HFF-Myc (cell line): ENCODE measurements around the gene DDI2.

Source experiments
- DNase-seq: peaks from one replicate; pipeline ENCODE4 v3.0.0-alpha.2; 2011; ENCODE audit warnings: low read depth; ENCODE audit errors: extremely low read depth
- H3K4me3 ChIP-seq: replicated peaks from 2 replicates; pipeline ENCODE4 v1.5.1; 2011; ENCODE audit warnings: low read depth, mild to moderate bottlenecking, control low read depth, low read length
- TF ChIP-seq, protein P1 (sequence below): IDR thresholded peaks from 2 replicates; pipeline ENCODE4 v1.5.1; 2012; ENCODE audit warnings: mild to moderate bottlenecking, low read depth, low read length, control low read depth; ENCODE audit errors: missing control alignments

Gene DDI2

DNA sequence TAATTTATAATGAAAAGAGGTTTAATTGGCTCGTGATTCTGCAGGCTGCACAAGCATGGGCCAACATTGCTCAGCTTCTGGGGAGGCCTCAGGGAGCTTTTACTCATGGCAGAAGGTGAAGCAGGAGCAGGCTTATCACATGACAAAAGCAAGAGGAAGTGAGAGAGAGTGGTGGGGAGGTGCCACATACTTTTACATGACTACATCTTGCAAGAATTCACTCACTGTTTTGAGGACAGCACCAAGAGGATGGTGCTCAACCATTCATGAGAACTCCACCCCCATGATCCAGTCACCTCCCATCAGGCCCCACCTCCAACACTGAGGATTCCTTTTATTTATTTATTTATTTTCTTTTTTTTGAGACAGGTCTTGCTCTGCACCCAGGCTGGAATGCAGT, 61.3 kb downstream of the DDI2 start:
- no peak overlapping the region for H3K4me3 ChIP-seq
- TF ChIP-seq, protein P1, sequence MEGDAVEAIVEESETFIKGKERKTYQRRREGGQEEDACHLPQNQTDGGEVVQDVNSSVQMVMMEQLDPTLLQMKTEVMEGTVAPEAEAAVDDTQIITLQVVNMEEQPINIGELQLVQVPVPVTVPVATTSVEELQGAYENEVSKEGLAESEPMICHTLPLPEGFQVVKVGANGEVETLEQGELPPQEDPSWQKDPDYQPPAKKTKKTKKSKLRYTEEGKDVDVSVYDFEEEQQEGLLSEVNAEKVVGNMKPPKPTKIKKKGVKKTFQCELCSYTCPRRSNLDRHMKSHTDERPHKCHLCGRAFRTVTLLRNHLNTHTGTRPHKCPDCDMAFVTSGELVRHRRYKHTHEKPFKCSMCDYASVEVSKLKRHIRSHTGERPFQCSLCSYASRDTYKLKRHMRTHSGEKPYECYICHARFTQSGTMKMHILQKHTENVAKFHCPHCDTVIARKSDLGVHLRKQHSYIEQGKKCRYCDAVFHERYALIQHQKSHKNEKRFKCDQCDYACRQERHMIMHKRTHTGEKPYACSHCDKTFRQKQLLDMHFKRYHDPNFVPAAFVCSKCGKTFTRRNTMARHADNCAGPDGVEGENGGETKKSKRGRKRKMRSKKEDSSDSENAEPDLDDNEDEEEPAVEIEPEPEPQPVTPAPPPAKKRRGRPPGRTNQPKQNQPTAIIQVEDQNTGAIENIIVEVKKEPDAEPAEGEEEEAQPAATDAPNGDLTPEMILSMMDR = no peak
- peak; percentile 46 for DNase-seq

DNA sequence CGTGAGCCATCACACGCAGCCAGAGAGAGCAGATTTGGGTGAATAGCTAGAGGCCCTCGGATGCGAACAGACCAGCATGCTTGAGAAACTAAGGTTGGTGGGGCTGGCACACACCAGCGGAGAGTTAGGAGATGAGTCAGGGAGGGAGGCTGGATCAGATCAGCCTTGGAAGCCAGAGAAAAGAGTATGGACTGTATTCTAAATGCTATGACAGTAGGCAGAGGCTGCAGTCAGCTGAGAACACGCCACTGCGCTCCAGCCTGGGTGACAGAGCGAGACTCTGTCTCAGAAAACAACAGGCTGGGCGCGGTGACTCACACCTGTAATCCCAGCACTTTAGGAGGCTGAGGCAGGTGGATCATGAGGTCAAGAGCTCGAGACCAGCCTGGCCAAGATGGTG, 62.9 kb downstream of the DDI2 start:
- TF ChIP-seq, protein P1 = no peak
- no peak for DNase-seq
- H3K4me3 ChIP-seq = no peak overlapping the region

DNA sequence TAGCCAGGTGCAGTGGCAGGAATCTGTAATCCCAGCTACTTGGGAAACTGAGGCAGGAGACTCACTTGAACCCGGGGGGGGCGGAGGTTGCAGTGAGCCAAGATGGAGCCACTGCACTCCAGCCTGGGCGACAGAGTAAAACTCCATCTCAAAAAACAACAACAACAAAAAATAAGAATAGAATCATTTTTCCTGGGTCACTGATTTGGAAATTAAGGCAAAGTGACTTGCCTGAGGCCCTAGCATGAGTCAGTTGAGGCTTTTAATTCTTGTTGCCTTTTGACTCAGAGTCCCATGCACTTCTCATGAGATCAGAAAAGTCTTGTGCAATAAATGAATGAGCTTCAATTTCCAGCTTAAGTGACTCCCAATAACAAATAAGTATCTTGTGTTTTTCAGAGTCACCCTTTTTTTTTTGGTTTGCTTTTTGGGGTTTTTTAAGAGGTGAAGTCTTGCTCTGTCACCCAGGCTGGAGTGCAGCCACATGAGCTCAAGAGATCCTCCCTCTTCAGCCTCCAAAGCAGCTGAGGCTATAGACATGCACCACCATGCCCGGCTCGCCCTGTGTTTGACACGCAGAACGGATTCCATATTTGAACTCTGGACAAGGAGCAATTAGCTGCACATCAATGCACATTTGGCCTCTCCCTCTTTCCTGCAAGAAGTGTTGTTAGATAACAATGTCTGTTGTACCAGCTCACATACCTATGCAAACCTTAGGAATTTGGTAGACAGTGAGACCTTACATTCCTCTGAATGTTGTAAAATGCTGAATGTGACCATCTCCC, 63.5 kb downstream of the DDI2 start:
- DNase-seq = no peak
- no peak overlapping the region for H3K4me3 ChIP-seq
- TF ChIP-seq, protein P1 = no peak

DNA sequence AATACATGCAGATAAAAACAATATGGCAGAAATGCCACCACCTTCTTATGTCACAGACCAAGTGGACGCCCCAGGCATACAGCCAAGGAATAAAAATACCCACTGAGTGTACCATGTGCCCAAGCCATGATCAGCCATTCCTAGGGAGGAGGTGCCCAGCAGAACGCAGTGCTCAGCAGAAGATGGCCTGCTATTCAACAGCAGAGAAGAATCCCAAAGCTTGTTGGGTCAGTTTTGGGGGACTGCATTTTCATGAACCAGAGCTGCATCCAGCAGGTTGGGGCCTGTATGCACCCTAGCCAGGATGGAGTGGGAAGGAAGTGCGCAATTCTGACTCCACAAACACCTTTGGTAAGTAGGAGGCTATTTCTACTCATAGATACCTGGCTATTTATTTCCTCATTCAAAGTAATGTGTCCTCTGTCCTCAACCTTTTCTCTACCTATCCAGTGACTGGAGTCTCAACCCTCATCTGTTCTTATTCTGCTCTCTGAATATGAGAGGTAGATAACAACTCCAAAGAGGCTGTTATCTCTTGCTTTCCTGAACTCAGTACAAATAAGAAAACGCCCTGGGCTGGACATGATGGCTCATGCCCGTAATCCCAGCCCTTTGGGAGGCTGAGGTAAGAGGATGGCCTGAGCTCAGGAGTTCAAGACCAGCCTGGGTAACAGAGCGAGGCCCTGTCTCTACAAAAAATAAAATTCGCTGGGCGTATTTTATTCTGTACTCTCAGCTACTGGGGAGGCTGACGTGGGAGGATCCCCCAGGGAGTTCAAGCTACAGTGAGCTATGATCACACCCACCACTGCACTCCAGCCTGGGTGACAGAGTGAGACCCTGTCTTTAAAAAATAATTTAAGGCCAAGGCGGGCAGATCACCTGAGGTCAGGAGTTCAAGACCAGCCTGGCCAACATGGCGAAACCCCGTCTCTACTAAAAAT, 64.4 kb downstream of the DDI2 start:
- no peak for DNase-seq
- no peak overlapping the region for H3K4me3 ChIP-seq
- TF ChIP-seq, protein P1 = no peak

DNA sequence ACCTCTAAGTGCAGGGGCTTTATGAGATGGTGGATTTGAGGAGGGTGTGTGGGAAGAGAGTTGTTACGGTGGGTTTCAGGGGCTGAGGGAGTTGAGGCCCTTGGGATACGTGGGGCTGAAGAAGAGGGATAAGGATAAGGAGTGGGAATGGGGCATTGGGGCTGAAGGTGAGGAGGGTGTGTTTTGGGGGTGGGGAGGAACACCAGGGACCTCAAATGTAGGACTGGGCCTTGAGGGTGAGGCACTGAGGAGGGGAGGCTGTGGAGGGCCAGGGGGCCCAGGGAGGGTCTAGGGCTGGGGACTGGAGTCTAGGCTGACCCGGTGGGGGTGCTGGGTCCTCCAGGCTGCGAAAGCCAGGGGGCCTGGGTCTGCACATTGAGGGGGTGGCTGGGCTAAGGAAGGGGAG, 65.7 kb downstream of the DDI2 start:
- DNase-seq = no peak
- TF ChIP-seq, protein P1 = no peak
- no peak overlapping the region for H3K4me3 ChIP-seq

DNA sequence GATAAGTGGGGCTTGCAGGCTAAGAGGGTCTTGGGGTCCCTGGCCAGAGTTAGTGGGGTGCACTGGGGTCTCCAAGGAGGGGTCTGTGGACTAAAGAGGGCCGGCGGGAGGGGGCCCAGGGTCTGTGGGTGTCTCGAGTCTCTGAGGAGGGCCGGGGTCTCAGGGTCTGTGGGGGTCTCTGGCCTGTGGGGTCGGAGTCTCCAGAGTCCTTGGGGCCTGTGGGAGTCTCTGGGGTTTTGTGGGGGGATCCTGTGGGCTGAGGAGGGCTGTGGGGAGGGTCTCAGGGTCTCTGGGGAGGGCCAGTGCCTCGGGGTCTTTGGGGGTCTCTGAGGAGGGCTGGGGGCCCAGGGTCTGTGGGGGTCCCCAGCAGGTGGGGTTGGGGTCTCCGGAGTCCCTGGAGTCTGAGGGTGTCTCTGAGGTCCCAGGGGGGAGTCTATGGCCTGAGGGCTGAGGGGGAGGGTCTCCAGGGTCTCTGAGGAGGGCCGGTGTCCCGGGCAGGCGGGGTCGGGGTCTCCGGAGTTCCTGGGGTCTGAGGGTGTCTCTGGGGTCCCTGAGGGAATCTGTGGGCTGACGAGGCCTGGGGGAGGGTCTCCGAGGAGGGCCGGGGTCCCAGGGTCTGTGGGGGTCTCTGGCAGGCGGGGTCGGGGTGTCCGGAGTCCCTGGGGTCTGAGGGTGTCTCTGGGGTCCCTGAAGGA, 66.2 kb downstream of the DDI2 start:
- no peak for DNase-seq
- TF ChIP-seq, protein P1 = no peak
- peak overlapping the region; percentile 52 for H3K4me3 ChIP-seq
